Measurements from ENCODE around the gene LPIN1.

LPIN1 gene

DNA sequence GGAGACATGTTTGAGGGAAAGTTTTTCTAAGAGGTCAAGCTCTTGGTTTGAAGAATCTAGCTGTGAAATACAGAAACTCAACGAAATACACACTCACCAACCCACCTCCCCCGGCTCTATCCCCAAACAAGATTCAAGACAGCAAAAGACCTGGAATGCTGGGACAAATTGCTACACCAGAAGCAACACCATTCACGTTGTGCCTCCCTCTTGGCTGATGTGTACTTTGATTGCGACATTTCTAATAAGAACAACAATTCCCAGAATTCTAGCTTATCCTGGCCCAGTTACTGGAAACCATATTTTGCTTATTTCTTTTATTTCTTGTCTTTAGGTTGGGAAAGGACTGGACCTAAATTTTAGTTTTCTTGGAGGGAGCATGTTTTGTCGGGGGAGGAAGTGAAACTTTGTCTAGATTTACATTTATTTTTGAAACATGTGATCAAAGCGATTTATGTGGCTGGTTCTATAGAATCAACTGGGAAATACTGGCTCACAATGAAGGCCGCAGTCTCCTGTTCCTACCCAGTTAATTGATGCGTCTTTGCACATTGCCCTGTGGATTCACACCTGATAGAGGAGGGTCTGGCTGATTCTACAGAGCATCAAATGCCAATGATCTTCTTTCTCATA lies 29.6 kb upstream of the LPIN1 start:
- TF ChIP-seq, protein P1, sequence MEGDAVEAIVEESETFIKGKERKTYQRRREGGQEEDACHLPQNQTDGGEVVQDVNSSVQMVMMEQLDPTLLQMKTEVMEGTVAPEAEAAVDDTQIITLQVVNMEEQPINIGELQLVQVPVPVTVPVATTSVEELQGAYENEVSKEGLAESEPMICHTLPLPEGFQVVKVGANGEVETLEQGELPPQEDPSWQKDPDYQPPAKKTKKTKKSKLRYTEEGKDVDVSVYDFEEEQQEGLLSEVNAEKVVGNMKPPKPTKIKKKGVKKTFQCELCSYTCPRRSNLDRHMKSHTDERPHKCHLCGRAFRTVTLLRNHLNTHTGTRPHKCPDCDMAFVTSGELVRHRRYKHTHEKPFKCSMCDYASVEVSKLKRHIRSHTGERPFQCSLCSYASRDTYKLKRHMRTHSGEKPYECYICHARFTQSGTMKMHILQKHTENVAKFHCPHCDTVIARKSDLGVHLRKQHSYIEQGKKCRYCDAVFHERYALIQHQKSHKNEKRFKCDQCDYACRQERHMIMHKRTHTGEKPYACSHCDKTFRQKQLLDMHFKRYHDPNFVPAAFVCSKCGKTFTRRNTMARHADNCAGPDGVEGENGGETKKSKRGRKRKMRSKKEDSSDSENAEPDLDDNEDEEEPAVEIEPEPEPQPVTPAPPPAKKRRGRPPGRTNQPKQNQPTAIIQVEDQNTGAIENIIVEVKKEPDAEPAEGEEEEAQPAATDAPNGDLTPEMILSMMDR (conservative IDR thresholded peaks at IDR 0.05; ENCODE audit: low read length) = no peak
- peak; percentile 71 for DNase-seq (ENCODE audit: low read depth)
- no peak overlapping the region for H3K4me3 ChIP-seq (ENCODE audit: low read length)

DNA sequence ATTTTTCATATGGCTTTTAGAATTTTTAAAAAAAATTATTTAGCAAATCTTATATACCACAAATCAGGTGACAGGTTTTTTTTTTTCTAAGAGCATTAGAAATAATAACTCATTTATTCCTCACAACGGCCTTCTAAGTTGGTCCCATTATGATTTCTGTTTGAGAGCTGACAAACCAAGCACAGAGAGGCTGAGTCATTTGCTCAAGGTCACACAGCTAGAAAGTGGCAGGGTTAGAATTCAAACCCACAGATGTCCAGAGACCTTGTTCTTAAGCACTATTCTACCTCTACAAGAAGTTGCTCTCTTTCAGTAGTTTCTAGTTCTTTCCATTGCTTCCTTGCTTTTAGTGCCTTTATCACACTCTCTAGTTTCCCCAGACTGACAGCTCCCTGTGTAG lies 28.8 kb upstream of the LPIN1 start:
- DNase-seq (ENCODE audit: low read depth) = no peak
- H3K4me3 ChIP-seq (ENCODE audit: low read length) = no peak overlapping the region
- TF ChIP-seq, protein P1 (conservative IDR thresholded peaks at IDR 0.05; ENCODE audit: low read length) = no peak

DNA sequence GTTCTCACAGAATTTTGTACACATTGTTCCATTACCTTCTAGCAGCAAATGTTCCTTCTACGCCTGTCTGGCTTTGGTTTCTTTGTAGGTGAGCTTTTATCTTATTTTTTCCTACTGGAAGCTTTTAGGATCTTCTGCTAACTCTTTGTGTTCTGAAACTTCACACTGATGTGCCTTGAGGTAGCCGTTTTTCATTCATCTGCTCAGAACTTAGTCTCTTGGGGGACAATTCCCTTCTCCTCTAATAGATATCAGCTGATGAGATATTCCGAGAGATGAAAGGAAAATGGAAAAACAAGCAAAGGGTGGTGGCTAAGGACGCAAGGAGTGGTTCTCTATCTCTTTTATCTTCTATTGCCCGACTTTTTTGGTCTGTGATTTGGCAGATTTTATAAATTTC lies 27.8 kb upstream of the LPIN1 start:
- no peak overlapping the region for H3K4me3 ChIP-seq (ENCODE audit: low read length)
- TF ChIP-seq, protein P1 (conservative IDR thresholded peaks at IDR 0.05; ENCODE audit: low read length) = no peak
- DNase-seq (ENCODE audit: low read depth) = no peak

DNA sequence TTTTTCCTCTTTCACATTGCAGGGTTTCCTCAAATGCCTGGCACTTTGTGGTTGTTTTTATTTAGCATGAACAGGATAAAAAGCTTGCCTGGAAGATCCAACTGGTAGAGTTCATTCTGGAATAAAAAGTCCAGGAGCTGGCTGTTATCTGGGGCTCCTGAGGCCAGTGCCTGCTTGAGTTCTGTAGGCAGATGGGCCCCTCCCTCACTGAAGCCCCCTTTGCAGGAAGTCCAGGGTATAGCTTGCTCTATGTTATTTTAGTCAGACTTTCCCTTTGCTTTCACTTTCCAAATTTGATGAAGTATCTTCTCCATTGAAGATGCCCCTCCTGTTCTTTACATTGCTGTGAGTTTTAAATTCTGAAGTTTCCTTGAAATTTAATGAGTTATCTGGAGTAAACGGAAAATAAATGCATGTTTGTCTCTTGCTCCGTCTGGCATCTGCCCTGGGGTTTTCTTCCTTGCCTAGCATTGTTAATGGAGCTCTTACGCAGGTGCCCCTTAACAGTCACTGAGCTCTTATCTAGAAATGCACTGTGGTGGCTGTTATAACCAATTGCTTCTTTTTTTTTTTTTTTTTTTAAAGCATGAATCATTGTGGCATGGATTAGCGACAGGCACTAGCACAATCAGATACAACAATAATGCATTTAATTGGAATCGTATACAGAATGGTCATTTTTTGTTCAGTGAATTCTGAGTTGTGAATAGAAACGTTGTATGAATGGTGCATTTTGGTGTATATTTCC lies 27.0 kb upstream of the LPIN1 start:
- H3K4me3 ChIP-seq (ENCODE audit: low read length) = no peak overlapping the region
- TF ChIP-seq, protein P1 (conservative IDR thresholded peaks at IDR 0.05; ENCODE audit: low read length) = no peak
- DNase-seq (ENCODE audit: low read depth) = no peak

DNA sequence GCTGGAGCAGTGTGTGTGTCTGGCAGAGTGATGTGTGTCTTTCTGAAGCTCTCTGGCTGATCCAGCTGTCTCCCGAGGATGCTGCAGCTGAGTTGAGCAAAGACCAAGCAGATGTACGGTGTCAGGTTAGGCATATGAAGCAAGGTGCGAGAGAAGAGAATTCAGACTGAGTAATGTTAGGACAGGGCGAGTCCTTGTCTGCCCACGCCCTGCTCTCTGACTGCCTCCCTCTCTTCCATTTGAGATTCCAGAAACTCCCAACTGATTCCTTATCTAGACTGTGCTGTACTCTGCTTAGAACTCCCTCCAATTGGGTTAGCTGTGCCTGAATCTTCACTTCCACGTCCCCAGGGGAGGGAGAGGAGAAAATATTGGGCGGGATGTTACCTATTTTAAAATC lies 25.7 kb upstream of the LPIN1 start:
- TF ChIP-seq, protein P1 (conservative IDR thresholded peaks at IDR 0.05; ENCODE audit: low read length) = no peak
- no peak overlapping the region for H3K4me3 ChIP-seq (ENCODE audit: low read length)
- DNase-seq (ENCODE audit: low read depth) = no peak

GRCh38 chr2:11722292-11723060 lies 24.0 kb upstream of the LPIN1 start:
- H3K4me3 ChIP-seq (ENCODE audit: low read length) = no peak overlapping the region
- TF ChIP-seq, protein P1 (conservative IDR thresholded peaks at IDR 0.05; ENCODE audit: low read length) = no peak
- no peak for DNase-seq (ENCODE audit: low read depth)
